HuH-7 (cell line): Measurements from ENCODE around the gene STEAP3.
A peak's percentile ranks its signal among the peaks of the same experiment; 100 is the strongest.
"Not testable (repeated sequence)": the region's sequence is repeated elsewhere in the genome, so short reads cannot be mapped to it uniquely, and the experiment has no call there.

Experiments
- DNase-seq: peaks from one replicate; pipeline ENCODE4 v3.0.0; 2011; ENCODE audit warnings: low spot score

Gene STEAP3

DNA sequence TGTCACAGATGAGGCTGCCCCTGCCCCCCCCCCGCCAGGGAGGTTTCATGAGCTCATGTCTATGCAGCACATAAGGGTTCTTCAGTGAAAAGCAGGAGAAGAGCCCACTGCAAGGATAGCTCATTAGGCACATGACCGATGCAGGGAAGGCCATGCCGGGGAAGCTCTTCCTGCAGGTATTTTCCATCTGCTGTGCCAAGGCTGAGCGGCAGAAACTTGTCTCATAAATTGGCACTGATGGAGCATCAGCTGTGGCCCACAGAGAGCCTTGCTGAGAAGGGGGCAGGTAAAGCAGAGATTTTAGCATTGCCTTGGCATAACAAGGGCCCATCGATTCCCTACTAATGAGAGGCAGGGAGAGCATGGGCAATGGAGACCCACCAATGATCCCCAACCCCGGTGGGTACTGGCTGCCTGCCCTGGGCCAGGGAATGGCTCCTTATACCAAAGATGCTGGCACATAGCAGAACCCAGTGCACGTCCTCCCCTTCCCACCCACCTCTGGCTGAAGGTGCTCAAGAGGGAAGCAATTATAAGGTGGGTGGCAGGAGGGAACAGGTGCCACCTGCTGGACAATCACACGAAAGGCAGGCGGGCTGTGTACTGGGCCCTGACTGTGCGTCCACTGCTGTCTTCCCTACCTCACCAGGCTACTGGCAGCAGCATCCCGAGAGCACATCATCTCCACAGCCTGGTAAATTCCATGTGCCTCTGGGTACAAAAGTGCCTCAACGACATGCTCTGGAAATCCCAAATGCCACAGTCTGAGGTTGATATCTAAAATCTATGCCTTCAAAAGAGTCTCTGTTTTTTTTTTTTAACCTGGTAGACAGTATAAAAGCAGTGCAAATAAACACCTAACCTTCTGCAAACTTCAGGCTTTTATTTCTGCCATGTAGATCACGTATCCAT lies 41.4 kb downstream of the STEAP3 start:
- DNase-seq, result peak; percentile 79

DNA sequence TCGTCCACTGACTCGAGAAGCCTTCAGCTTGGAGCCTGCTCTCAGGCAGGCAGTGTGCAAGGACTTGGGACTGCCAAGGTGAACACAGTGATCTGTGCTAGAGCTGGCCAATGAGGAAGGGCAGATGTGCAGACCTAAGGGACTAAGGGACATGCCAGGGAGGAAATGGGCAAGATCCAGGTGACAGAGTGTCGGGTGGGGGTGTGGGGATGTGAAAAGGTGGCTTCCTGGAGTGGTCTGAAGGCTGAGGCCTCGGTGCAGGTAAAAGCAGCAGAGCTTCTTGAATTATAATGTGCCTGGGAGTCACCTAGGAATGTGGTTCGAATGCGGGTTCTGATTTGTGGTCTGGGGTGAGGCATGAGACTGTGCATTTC lies 42.0 kb downstream of the STEAP3 start:
- DNase-seq, result no peak

DNA sequence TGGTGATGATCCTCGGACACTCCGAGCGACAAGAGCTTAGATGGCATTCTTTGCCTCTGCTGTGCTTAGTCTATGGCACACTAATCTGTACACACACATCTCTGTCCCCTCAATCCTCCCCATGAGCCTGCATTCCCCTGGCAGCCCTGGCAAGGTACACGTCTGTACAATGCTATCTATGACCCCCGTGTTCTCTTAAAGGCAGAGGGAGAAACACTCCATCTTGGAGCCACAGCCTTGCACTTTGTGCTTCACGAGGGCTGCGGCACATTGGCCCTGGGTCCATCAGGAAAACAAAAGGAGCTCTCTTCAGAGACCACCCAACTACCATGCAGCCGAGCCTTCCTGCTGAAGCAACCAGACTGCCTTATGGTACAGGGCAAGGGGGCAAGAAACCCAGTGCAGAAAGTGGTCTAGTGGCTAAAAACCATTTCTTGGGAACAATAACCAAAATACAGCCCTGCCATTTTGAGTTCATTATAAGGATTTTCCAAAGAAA lies 42.5 kb downstream of the STEAP3 start:
- no peak for DNase-seq

DNA sequence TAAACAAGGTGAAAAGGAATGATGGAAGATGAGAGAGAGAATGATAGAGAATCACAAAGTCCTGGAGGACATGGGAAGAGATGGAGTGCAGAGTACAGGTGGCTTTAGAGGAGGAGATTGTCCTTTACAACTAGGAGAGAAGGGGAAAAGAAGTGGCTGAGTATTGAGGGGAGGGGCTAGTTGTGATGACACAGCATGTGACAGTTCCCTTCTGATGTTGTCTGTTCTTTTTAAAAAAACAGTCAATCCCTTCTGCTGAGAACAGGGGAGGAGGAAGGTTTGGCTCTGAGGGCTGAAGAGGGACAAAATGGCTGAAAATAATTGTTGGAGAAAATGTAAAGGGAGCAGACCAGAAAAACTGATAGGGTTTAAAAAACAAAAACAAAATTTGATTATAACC lies 44.0 kb downstream of the STEAP3 start:
- DNase-seq, result no peak

DNA sequence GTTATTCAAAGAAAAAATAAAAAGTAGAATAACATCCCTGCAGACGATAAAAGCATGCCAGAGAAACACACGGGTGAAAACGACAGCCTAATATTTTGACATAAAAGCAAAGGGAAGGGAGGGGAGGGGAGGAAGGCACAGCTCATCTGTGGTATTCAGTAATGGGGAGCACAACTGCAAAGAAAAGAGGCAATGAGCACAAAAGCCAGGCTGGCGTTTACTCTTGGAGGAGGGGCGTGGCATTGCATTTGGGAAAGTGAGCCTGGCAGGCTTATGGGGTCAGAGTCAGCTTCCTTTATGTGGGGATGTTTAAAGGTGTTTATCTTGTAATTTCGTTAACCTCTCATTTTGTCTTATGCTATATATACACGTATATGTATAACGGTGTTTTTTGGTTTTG lies 53.2 kb downstream of the STEAP3 start:
- DNase-seq, result no peak

DNA sequence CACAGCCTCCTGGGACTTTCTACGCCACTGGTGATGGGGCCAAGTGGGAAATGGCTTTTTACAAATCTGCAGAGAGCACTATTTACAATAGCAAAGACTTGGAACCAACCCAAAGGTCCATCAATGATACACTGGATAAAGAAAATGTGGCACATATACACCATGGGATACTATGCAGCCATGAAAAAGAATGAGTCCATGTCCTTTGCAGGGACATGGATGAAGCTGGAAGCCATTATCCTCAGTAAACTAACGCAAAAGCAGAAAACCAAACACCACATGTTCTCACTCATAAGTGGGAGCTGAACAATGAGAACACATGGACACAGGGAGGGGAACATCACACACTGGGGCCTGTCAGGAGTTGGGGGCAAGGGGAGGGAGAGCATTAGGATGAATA lies 54.8 kb downstream of the STEAP3 start:
- DNase-seq, result not testable (repeated sequence)

DNA sequence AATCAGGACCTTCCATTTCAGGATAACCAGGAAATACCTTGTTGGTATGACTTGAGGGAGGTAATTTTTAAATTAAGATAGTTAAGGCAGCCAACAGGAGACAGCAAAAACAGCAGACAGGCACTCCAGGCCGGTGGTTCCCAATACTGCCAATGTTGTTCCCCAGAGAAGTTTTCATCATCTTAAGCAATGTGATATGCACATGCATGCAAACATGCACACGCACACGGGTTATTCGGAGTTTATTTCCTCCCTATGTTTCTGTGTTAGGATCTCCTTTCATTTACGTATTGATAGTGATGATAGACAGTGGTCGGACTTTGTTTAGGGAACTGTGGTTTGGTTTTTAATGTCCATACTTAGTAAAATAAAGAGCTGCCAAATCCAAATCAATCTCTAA lies 55.3 kb downstream of the STEAP3 start:
- no peak for DNase-seq

DNA sequence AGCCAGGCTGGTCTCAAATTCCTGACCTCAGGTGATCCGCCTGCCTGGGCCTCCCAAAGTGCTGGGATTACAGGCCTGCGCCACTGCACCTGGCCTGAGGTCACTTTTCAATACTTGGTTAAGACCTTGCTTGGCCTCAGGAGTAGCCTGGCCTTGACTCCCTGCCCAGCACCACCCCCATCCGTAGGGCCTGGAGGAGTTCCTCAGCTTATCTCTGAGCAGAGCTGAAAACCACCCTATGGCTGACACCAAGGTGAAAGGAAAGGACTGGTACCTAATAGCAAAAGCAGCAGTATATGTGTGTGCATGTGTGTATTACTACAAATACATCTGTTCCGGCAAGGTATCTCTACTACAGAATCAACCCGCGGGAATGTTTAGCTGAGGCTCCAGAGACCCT lies 56.0 kb downstream of the STEAP3 start:
- DNase-seq, result no peak

DNA sequence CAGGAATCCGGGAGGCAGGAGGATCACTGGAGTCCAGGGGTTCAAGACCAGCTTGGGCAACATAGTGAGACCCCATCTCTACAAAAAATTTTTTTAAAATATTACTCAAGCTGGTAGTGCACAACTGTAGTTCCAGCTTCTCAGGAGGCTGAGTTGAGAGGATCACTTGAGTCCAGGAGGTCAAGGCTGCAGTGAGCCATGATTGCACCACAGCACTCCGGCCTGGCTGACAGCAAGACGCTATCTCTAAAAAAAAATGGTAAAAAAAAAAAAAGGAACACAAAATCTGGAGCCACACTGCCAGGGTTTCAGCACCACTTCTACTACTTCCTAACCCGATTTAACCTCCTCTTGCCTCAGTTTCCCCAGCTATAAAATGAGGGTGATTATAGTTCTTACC lies 57.0 kb downstream of the STEAP3 start:
- no peak for DNase-seq

DNA sequence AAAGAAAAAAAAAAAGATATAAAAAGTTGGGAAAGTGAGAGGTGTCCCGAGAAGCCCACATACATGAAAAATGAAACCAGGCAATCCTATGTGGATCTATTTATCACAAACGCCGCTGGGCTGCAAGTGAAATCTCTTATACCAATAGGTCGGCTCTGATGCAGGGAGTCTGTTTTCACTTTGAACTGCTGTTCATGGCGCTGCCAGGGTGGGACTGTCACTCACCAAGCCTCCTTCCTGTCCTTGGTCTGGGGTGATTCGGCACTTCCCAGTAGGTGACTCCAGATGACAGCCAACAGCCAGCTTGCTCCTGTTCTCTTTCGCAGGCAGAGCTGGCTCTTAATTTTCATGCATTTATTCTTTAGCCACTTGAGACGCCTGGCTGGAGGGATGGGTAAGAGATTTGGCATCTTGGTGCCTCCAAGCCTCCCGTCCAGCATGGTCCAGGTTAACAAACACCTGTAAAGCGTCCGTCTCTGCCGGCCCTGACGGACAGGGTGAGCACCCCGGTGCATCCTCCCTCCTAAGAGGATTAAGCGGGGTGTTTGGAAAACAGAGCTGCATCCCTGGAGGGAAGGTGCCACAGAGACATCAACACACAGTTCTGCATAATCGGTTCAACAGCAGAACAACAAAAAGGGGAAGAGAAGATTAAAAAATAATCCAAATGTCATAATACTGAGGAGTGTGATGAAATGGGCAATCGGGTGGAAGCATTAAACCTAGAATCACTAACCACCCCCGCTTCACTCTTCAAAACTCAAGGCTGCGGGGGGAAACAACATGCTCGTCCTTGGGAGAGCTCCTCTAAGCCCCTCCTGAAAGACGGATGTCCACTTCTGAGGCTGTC lies 58.7 kb downstream of the STEAP3 start:
- DNase-seq, result no peak

DNA sequence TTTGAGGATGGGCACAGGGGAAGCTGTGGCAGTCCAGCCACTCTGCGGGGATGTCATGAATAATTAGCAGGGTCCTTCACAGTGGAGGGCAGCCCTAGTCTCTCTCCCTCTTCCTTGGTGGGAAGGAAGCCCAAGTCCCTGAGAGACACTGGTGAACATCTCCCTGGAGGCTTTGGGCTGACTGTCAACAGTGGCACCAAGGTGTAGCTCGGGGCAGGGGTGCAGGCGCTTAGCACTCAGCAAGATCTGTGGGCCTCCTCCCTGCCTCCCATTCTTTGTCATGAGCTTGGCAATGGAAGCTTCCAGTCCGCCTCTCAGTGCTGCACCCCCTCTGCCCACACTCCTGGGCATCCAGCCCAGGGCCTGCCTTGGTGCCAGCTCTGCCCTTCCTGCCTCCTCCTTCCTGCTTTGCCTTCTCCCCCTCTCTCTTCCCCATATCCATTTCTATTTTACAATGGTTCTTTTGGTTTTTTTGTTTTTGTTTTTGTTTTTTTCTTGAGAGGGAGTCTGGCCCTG lies 59.4 kb downstream of the STEAP3 start:
- DNase-seq, result no peak

DNA sequence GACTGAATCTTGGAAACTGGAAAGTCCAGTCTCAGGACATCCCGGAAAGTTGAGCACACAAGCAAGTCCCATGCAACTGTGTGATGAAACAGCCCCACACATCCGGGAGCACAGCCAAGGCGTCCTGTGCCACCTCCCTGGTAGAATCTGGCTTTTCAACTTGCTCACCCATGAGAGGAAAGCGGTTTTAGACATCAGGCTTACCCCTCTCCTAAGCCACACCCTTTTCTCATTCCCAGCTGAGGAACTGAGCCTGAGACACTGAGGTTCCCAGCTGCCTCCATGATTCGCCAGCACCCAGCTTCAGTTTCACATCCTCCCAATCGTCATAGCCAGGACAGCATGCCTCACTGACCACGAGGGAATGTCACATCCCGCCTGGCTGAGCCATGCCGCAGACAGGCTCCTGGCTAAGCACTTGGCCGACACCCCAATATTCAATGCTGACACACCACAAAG lies 60.3 kb downstream of the STEAP3 start:
- no peak for DNase-seq

DNA sequence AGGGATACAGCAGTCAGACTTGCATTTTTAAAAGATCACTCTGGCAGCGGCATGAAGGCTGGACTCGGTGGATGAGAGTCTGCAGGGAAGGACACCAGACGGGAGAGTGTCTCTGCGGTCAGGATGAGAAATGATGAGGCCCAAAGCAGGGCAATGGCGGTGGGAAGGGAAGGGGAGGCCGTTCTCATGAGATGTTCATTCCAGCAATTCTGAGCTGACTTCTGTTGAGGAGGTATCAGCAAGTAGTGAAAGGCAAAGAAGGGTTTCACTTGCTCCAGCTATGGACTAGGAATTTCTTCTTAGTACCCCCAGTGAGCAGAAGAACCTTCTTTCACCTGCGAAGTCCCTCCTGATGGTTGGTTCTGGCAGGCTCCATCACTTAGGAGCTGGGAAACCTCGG lies 63.0 kb downstream of the STEAP3 start:
- DNase-seq, result no peak

DNA sequence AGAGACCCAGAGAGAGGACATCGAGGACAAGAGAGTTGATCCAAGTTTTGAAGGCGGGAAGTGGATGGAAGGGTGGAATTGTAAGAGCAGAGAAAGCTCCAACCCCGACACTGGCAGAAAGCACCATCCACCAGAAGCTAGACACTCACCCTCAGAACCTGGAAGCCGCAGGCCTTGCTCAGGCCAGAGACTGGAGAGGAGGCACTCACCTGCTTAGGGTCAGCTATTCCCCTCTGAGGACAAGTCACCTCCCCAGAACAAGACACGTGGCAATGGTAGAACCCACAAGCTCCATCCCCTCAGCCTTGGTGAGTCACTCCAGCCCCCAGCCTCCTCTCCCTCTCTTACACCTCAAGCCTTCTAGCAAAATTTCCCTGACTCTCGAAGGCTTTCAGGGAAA lies 64.9 kb downstream of the STEAP3 start:
- no peak for DNase-seq

DNA sequence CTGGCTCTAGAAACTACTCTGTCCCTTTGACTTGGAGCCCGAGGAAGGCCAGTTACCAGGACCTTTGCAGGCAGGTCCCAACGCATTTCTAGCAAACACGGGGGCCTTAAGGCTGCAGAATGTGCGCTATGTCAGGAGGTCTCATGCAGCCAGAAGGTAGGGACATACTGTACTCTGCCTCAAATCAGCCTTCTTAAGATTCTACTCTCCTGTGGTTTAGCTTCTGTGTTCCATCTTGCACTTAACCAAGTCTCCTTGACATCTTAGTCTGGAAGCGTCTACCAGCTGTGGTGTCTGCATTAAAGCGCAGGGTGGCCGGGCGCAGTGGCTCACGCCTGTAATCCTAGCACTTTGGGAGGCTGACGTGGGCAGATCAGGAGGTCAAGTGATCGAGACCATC lies 65.5 kb downstream of the STEAP3 start:
- DNase-seq, result no peak

DNA sequence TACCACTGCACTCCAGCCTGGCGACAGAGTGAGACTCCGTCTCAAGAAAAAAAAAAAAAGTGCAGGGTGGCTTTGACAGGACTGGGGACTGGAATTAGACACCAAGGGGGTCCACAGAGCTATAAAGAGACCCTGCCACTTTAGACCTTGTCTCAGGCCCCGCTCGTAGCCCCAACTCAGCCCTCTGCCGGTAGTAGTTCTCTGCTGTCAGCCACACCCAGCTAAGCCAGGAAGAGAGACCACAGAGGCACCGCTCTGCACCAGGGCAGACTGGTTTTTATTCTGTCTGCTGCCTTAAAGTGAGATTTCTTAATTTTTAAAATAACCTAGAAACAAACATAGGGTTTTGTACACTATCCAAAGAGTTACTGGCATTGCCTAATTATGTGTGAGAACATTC lies 66.0 kb downstream of the STEAP3 start:
- DNase-seq, result no peak

DNA sequence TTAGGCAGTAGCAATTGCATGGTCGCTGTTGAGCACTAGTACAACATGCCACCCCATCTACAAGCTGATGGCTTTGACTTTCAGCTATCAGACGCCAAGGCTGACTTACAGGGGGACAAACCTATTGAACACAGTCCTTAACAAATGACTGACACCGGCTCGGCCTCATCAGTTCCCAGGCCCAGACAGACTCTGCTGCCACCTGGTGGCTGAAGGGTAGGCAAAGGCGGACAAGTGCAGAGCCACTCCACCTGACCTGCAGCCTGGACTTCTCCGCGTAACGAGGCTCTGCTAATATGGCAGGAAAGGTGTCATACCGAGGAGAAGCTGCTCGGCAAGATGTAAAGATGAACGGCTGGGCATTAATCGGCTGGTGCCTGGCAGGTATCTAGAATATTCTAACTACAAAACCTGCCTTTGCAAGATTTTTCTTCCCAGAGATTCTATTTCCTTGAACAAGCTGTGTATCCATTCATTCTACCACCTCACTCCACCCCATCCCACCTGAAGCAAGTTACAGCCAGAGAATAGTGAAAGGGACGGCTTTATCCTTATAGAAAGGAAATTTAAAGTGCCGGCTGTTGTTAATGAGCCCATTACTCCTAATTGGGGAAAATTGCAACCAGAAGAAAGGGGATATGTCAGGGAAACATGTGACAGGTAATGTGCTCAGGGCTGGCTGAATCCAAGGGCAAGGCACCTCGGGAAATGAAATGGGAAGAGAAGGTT lies 67.4 kb downstream of the STEAP3 start:
- peak; percentile 74 for DNase-seq

DNA sequence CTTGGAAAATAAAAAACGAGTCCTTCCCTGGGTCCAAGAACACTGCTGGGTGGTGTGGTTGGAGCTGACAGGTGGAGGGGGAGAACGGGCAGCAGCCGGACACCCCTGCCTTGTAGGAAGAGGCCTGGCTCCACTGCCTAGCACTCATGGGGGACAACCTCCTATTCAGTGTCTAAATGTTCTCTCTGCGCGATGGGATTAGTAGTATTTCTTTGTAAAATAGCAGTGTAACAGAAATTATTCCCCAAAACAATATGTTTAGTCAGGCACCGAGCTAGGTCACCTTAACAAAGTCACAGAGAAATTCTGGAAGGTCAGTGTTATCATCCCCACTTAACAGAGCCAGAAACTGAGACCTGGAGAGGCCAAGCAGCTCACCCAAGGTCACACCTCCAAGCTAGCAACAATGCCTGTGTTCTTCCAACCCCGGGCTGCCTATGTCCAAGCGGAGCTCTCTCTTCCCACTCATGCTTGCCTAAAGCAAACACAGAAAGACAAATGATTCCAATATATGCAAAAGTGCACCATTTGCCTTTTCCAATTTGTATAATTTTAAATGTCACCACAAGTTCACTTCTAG lies 68.0 kb downstream of the STEAP3 start:
- no peak for DNase-seq

DNA sequence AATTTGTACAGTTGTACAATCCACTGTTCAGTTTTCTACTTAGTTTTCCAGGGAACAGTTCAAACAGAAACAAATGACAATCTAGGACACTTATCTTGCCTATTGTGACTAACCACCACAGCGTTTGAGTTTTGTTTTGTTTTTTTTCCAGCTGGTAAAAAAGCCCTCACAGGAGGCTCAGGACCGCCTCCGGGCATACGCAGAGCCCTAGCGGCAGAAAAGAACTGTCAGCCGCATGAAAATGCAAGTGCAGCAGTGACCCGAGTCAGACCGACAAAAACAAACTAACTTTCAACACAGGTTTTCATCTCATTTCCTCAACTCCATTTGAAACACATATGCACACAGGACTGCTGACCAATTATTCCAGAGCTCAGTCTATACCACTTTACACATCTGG lies 68.6 kb downstream of the STEAP3 start:
- no peak for DNase-seq

DNA sequence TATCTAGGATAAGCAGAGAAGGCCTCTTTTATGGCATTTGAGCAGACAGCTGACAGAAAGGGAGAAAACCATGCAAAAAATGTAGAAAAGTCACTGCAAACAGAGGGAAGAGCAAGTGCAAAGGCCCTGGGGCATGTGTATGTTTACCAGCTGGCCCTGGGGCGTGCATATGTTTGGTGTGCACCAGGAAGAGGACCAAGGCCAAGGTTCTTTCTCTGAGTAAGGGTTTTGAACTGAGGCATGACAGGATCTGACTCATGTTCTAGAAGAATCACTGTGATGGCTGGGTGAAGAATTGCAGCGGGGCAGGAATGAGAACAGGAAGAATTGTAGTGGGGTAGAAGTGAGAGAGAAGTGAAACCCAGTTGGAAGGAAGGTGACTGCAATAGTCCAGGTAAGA lies 69.6 kb downstream of the STEAP3 start:
- no peak for DNase-seq

DNA sequence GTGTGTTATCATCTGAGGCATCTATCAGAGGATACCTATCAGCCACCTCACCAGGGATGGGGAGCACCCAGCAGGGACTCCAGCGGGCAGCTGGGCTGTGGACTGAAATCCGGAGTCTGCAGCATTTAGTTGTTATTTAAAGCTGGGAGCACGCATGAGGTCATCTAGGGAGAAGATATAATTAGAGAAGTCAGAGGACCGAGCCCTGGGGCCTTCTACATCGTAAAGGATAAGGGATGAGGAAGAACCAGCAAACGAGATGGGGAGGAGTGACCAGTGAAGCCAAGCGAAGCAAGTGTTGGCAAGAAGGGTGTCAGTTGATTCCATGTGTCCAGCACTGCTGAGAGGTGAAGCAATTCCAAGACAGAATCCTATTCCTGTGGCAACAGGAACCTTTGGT lies 70.3 kb downstream of the STEAP3 start:
- no peak for DNase-seq

DNA sequence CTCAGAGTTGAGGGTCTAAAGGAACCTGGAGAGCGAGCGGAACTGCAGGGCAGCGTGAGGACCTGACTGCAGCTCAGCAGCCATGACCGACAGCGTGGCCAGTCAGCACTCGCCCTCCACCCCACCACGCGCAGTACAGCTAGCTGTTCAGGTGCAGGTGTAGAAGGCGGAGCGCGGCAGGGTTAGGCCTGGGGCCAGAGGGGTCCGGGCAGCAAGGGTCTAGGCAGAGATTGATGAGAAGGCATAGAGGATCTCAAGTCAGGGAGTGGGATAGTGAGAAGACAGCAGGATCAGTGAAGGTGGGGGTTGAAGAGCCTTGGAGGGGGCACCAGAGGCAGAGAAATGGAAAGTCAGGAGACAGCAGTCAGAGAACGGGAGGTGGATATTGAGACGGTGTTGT lies 71.0 kb downstream of the STEAP3 start:
- DNase-seq, result no peak
